H1 (cell line): Measurements from ENCODE around the gene OR52E2. TPM values are rescaled to one million over a fixed set of nuclear protein-coding genes. Genes with fewer than 3 reads are reported as not detected.

Source experiments
- CTCF ChIA-PET: fragments of 300-600 bp; sonication (Branson Sonifier 250); formaldehyde crosslinking; loops from one replicate; lab custom pipeline; 2021; ENCODE audit not compliant: partially characterized antibody; lab: Charles Lee
- POLR2A ChIA-PET: fragments of 300-600 bp; sonication (Branson Sonifier 250); formaldehyde crosslinking; loops from one replicate; lab custom pipeline; 2021; ENCODE audit warnings: inconsistent platforms; ENCODE audit not compliant: partially characterized antibody; lab: Charles Lee
- DNase-seq, 2 experiments: peaks; one replicate each; pipeline versions ENCODE4 v3.0.0 to v3.0.0-alpha.2; 2010 to 2022; ENCODE audit warnings: low spot score in 2 of 2, low read depth in 1 of 2, mixed read lengths in 1 of 2
- FAIRE-seq: peaks from 2 replicates; lab custom pipeline; 2011; peaks lifted over from hg19 to GRCh38; lab: Jason Lieb, UNC
- H2AFZ ChIP-seq: 2 replicates; pipeline ENCODE4 v1.8.1; 2012; ENCODE audit warnings: low read length, inconsistent platforms
- H2AK5ac ChIP-seq: 2 replicates; pipeline ENCODE4 v1.6.1; 2013; ENCODE audit warnings: low read depth, low read length
- H2BK120ac ChIP-seq: replicated peaks from 2 replicates; pipeline ENCODE3; 2013; ENCODE audit warnings: low read depth, low read length, inconsistent platforms
- H2BK12ac ChIP-seq: 2 replicates; pipeline ENCODE4 v1.6.1; 2013; ENCODE audit warnings: low read depth, low read length
- H2BK15ac ChIP-seq: 2 replicates; pipeline ENCODE4 v1.6.1; 2013; ENCODE audit warnings: low read length
- H2BK20ac ChIP-seq: 2 replicates; pipeline ENCODE4 v1.6.1; 2013; ENCODE audit warnings: low read length
- H2BK5ac ChIP-seq: 2 replicates; pipeline ENCODE4 v1.6.1; 2013; ENCODE audit warnings: low read depth, low read length
- H3K14ac ChIP-seq: 2 replicates; pipeline ENCODE4 v1.6.1; 2013; ENCODE audit warnings: inconsistent platforms; ENCODE audit not compliant: insufficient read length
- H3K18ac ChIP-seq: 2 replicates; pipeline ENCODE4 v1.6.1; 2013; ENCODE audit warnings: low read length; ENCODE audit errors: extremely low read depth
- H3K23ac ChIP-seq: 2 replicates; pipeline ENCODE4 v1.6.1; 2013; ENCODE audit warnings: inconsistent platforms; ENCODE audit not compliant: insufficient read length
- H3K23me2 ChIP-seq: 2 replicates; pipeline ENCODE4 v1.6.1; 2013; ENCODE audit warnings: low read depth, low read length
- H3K27ac ChIP-seq: 2 replicates; pipeline ENCODE4 v1.6.1; 2011; ENCODE audit warnings: low read depth, low read length, inconsistent platforms
- H3K27me3 ChIP-seq, 4 experiments: replicated peaks in 1 of 4; 1 replicate in 1 of 4; 2 replicates in 3 of 4; pipeline versions ENCODE4 v1.6.1 to v1.8.1; 2011 to 2013; ENCODE audit warnings: low read length in 3 of 4, mild to moderate bottlenecking in 3 of 4, inconsistent platforms in 2 of 4, mixed read lengths in 2 of 4, moderate library complexity in 1 of 4; ENCODE audit not compliant: control insufficient read depth in 3 of 4, insufficient read depth in 3 of 4; ENCODE audit errors: extremely low read depth in 1 of 4
- H3K36me3 ChIP-seq, 4 experiments: 2 replicates each; pipeline versions ENCODE4 v1.6.1 to v1.8.1; 2011 to 2013; ENCODE audit warnings: mild to moderate bottlenecking in 4 of 4, low read length in 3 of 4, moderate library complexity in 2 of 4, control low read depth in 1 of 4, inconsistent platforms in 1 of 4; ENCODE audit not compliant: insufficient read depth in 4 of 4, control insufficient read depth in 2 of 4
- H3K4ac ChIP-seq: replicated peaks from 2 replicates; pipeline ENCODE3; 2013; ENCODE audit warnings: low read length, low read depth, mixed read lengths, inconsistent platforms; ENCODE audit not compliant: insufficient read length
- H3K4me1 ChIP-seq, 4 experiments: replicated peaks in 1 of 4; 1 replicate in 1 of 4; 2 replicates in 3 of 4; pipeline versions ENCODE4 v1.6.1 to v1.8.1; 2011 to 2013; ENCODE audit warnings: low read length in 3 of 4, inconsistent platforms in 2 of 4, mixed read lengths in 1 of 4; ENCODE audit not compliant: insufficient read depth in 4 of 4, control insufficient read depth in 3 of 4
- H3K4me2 ChIP-seq, 2 experiments: 2 replicates each; pipeline versions ENCODE4 v1.6.1 to v1.8.1; 2011 to 2013; ENCODE audit warnings: low read depth in 2 of 2, low read length in 2 of 2, control low read depth in 1 of 2, inconsistent platforms in 1 of 2, mild to moderate bottlenecking in 1 of 2; ENCODE audit not compliant: insufficient read depth in 1 of 2
- H3K4me3 ChIP-seq, 4 experiments: fragments of 200-600, 300-600 bp in 1 of 4; sonication (generic), shearing (Covaris generic), sonication (Bioruptor Twin) in 1 of 4; 2 replicates each; pipeline versions ENCODE4 v1.5.1 to v1.8.1; 2011 to 2016; ENCODE audit warnings: low read length in 4 of 4, low read depth in 3 of 4, control low read depth in 2 of 4, inconsistent platforms in 2 of 4, mild to moderate bottlenecking in 2 of 4, mixed read lengths in 1 of 4, moderate library complexity in 1 of 4; ENCODE audit not compliant: insufficient read depth in 2 of 4; ENCODE audit errors: extremely low read depth in 1 of 4
- H3K56ac ChIP-seq: replicated peaks from 2 replicates; pipeline ENCODE3; 2013; ENCODE audit warnings: low read depth, mild to moderate bottlenecking, mixed read lengths, low read length, inconsistent platforms; ENCODE audit not compliant: insufficient read length
- H3K79me1 ChIP-seq: 2 replicates; pipeline ENCODE4 v1.6.1; 2013; ENCODE audit warnings: low read depth, low read length, control low read depth
- H3K79me2 ChIP-seq, 2 experiments: 2 replicates each; pipeline versions ENCODE4 v1.6.1 to v1.8.1; 2012 to 2013; ENCODE audit warnings: low read length in 2 of 2, mild to moderate bottlenecking in 2 of 2, inconsistent platforms in 1 of 2; ENCODE audit not compliant: insufficient read depth in 2 of 2, control insufficient read depth in 1 of 2
- H3K9ac ChIP-seq, 4 experiments: replicated peaks in 1 of 4; 1 replicate in 1 of 4; 2 replicates in 3 of 4; pipeline versions ENCODE4 v1.6.1 to v1.8.1; 2011 to 2013; ENCODE audit warnings: low read depth in 3 of 4, low read length in 3 of 4, control low read depth in 2 of 4, mild to moderate bottlenecking in 2 of 4, moderate library complexity in 2 of 4, inconsistent platforms in 1 of 4; ENCODE audit errors: extremely low read depth in 1 of 4
- H3K9me3 ChIP-seq, 2 experiments: 2 replicates each; pipeline versions ENCODE4 v1.6.1 to v1.8.1; 2012 to 2013; ENCODE audit warnings: mild to moderate bottlenecking in 2 of 2, moderate library complexity in 2 of 2, control low read depth in 1 of 2, inconsistent platforms in 1 of 2, low read depth in 1 of 2, low read length in 1 of 2, mixed read lengths in 1 of 2; ENCODE audit not compliant: insufficient read depth in 2 of 2
- H4K20me1 ChIP-seq, 2 experiments: replicated peaks in 1 of 2; 2 replicates each; pipeline versions ENCODE3 to v1.8.1; 2011 to 2013; ENCODE audit warnings: inconsistent platforms in 2 of 2, low read length in 2 of 2, mild to moderate bottlenecking in 1 of 2; ENCODE audit not compliant: insufficient read depth in 2 of 2, control insufficient read depth in 1 of 2
- H4K5ac ChIP-seq: 2 replicates; pipeline ENCODE4 v1.6.1; 2013; ENCODE audit warnings: low read length, low read depth, mixed read lengths, inconsistent platforms; ENCODE audit not compliant: insufficient read length
- H4K8ac ChIP-seq: 2 replicates; pipeline ENCODE4 v1.8.0; 2013; ENCODE audit warnings: mild to moderate bottlenecking, moderate library complexity, low read length, inconsistent platforms; ENCODE audit not compliant: insufficient read depth; ENCODE audit errors: extremely low read depth
- H4K91ac ChIP-seq: replicated peaks from 2 replicates; pipeline ENCODE3; 2013; ENCODE audit warnings: low read length, mixed read lengths, inconsistent platforms; ENCODE audit not compliant: insufficient read length
- CBX8 ChIP-seq: fragments of 300-800, 300-1000 bp; sonication (generic); IDR thresholded peaks from 2 replicates; pipeline ENCODE4 v1.7.1; 2016; ENCODE audit warnings: low read depth, low read length, borderline replicate concordance
- CEBPB ChIP-seq: IDR thresholded peaks from 2 replicates; pipeline ENCODE4 v1.6.1; 2012; ENCODE audit warnings: low read depth, low read length
- CTCF ChIP-seq, 3 experiments: IDR thresholded peaks; 1 replicate in 2 of 3; 2 replicates in 1 of 3; pipeline versions ENCODE4 v1.5.1 to v1.6.1; 2011; ENCODE audit warnings: low read length in 3 of 3, mild to moderate bottlenecking in 3 of 3, inconsistent platforms in 2 of 3, low read depth in 1 of 3, moderate library complexity in 1 of 3; ENCODE audit not compliant: insufficient read depth in 1 of 3; ENCODE audit errors: control extremely low read depth in 1 of 3
- EGR1 ChIP-seq: IDR thresholded peaks from 2 replicates; pipeline ENCODE4 v1.6.1; 2011; ENCODE audit warnings: low read depth, low read length, borderline replicate concordance
- HDAC6 ChIP-seq: IDR thresholded peaks from one replicate; pipeline ENCODE4 v1.7.1; 2012; ENCODE audit warnings: low read depth, mild to moderate bottlenecking, inconsistent platforms, low read length, moderate library complexity
- JUN ChIP-seq: IDR thresholded peaks from 2 replicates; pipeline ENCODE4 v1.6.1; 2011; ENCODE audit warnings: low read depth, mild to moderate bottlenecking, improper control_type of control experiment, low read length
- SIN3A ChIP-seq, 2 experiments: IDR thresholded peaks in 1 of 2; conservative IDR thresholded peaks in 1 of 2; 2 replicates each; pipeline ENCODE4 v1.6.1; 2011 to 2012; ENCODE audit warnings: low read length in 2 of 2, improper control_type of control experiment in 1 of 2, low read depth in 1 of 2, mild to moderate bottlenecking in 1 of 2
- SP1 ChIP-seq: IDR thresholded peaks from 2 replicates; pipeline ENCODE4 v1.6.1; 2011; ENCODE audit warnings: low read depth, low read length
- SRF ChIP-seq: IDR thresholded peaks from 2 replicates; pipeline ENCODE4 v1.6.1; 2011; ENCODE audit warnings: mild to moderate bottlenecking, low read depth, low read length, moderate library complexity
- WGBS, 2 experiments: shearing (Covaris generic) in 1 of 2; methylation state at CpG; one replicate each; pipeline versions ENCODE4 v1.1.6 to v1.1.7; 2013 to 2015; ENCODE audit warnings: low lambda C conversion rate in 2 of 2, mixed read lengths in 2 of 2, inconsistent platforms in 1 of 2, low coverage in 1 of 2, missing lambda C conversion rate in 1 of 2; ENCODE audit not compliant: insufficient replicate concordance in 2 of 2, insufficient coverage in 1 of 2, insufficient read length in 1 of 2; ENCODE audit errors: extremely low coverage in 1 of 2, missing lambda C conversion rate in 1 of 2; 5-methylcytosine and 5-hydroxymethylcytosine counted together
- polyA plus RNA-seq, 7 experiments: library from polyadenylated mRNA; depleted of rRNA in 3 of 7; stranded (reverse) in 5 of 7; unstranded in 2 of 7; fragments of >200 nt in 5 of 7; fragments of 200-250 nt in 2 of 7; gene quantifications; 1 replicate in 5 of 7; 2 replicates in 1 of 7; 4 replicates in 1 of 7; pipeline versions ENCODE4 v1.2.1 to v1.2.3, GENCODE V29; 2011 to 2013; ENCODE audit warnings: missing spikeins in 2 of 7, mixed read lengths in 2 of 7
- total RNA-seq: library from RNA; stranded (reverse); fragmentation: NEBNext Ultra II Directional; extraction: Animal tissue kit (Norgen Biotek cat#: 25700); gene quantifications from 2 replicates; pipeline ENCODE4 v1.2.1, GENCODE V29; 2021

OR52E2 gene
- total and polyA plus RNA-seq, 2 of the 8 experiments (the other 6 are each of a cell fraction or from before 2014, with no cell fraction given) = not detected

- no peak overlapping the region; a peak in 1 of 7 replicates for H3K9ac ChIP-seq
- no peak overlapping the region for H3K14ac ChIP-seq
- H3K56ac ChIP-seq = no peak overlapping the region
- H2BK12ac ChIP-seq = no peak overlapping the region
- peak overlapping the region; percentile 85; the same call in 1 of the 2 replicates for H2AFZ ChIP-seq
- no peak overlapping the region for H3K4ac ChIP-seq
- no peak for DNase-seq
- no peaks in the 10 kb centered on the region; the same call in 1 of the 2 replicates for H3K23me2 ChIP-seq
- H3K27ac ChIP-seq = no peak overlapping the region
- no peak overlapping the region for H3K23ac ChIP-seq
- H2BK15ac ChIP-seq = no peak overlapping the region
- H3K27me3 ChIP-seq = no peaks in the 10 kb centered on the region
- H3K79me2 ChIP-seq = no peaks in the 10 kb centered on the region
- no peak overlapping the region for H4K91ac ChIP-seq
- CTCF ChIA-PET = no interaction called here
- H2BK5ac ChIP-seq = no peak overlapping the region
- no peak overlapping the region for H2AK5ac ChIP-seq
- no peak overlapping the region for H3K4me2 ChIP-seq
- no peak overlapping the region for H2BK20ac ChIP-seq
- FAIRE-seq = no peak
- H4K5ac ChIP-seq = no peak overlapping the region
- no peak overlapping the region for H3K18ac ChIP-seq
- no peaks in the 10 kb centered on the region for H3K9me3 ChIP-seq
- no peaks in the 10 kb centered on the region for H3K79me1 ChIP-seq
- H4K8ac ChIP-seq = no peak overlapping the region
- POLR2A ChIA-PET = no interaction called here
- 77% methylated on average over 2 of the region's 2 CpGs; no CpG with 5 or more reads in 1 of the 2 experiments for whole genome bisulfite sequencing, 2 experiments
- no peak for TF ChIP-seq SRF
- TF ChIP-seq JUN = no peak
- no peak for TF ChIP-seq CBX8
- no peak for TF ChIP-seq CEBPB
- no peak for TF ChIP-seq HDAC6
- TF ChIP-seq SIN3A (conservative IDR thresholded peaks at IDR 0.05 in 1 of 2, IDR thresholded peaks at IDR 0.05 in 1 of 2; ENCODE audit: low read depth in 1 of 2, low read length in 2 of 2) = no peak
- TF ChIP-seq CTCF (IDR thresholded peaks at IDR 0.05; ENCODE audit: control extremely low read depth in 1 of 3, insufficient read depth in 1 of 3, low read depth in 1 of 3, low read length in 3 of 3) = no peak
- no peak for TF ChIP-seq SP1
- TF ChIP-seq EGR1 = no peak
- TF ChIP-seq, all 59 proteins: peak for 0
- H3K4me3 ChIP-seq = no peak overlapping the region
- no peaks in the 10 kb centered on the region for H4K20me1 ChIP-seq
- H2BK120ac ChIP-seq = no peak overlapping the region
- no peaks in the 10 kb centered on the region for H3K36me3 ChIP-seq
- no peaks in the 10 kb centered on the region for H3K4me1 ChIP-seq
These were observed 42.8 kb upstream of the OR52E2 start for GRCh38 chr11:5102246-5102645.
